Endothelial cell of umbilical vein (primary cell): ENCODE measurements around the gene CYP17A1. TPM values are rescaled to one million over a fixed set of nuclear protein-coding genes. Genes with fewer than 3 reads are reported as not detected.

Source experiments
- BruUV-seq: library from RNA; stranded (reverse); fragments of 400-500 nt; replicated peaks from 2 replicates; lab custom pipeline; 2021; lab: Mats Ljungman, UMichigan
- CTCF ChIA-PET: fragments of 300-600, 350-600 bp; sonication (Branson Sonifier 250); formaldehyde crosslinking; loops from one replicate; lab custom pipeline; 2021; ENCODE audit warnings: antibody characterized with exemption, inconsistent platforms; lab: Charles Lee
- POLR2A ChIA-PET: fragments of 300-600, 350-600 bp; sonication (Branson Sonifier 250); formaldehyde crosslinking; loops from one replicate; lab custom pipeline; 2021; ENCODE audit warnings: antibody characterized with exemption, inconsistent platforms; lab: Charles Lee
- DNase-seq: peaks from one replicate; pipeline ENCODE4 v3.0.0-alpha.2; 2011; ENCODE audit warnings: low read depth, low spot score
- FAIRE-seq: peaks from 2 replicates; lab custom pipeline; 2011; peaks lifted over from hg19 to GRCh38; lab: Jason Lieb, UNC
- H2AFZ ChIP-seq: 2 replicates; pipeline ENCODE4 v1.6.0; 2012; ENCODE audit warnings: low read depth, low read length, control low read depth, inconsistent platforms
- H3K27ac ChIP-seq: 2 replicates; pipeline ENCODE4 v1.5.1; 2011; ENCODE audit warnings: low read depth, mild to moderate bottlenecking, control low read depth, low read length, moderate library complexity; ENCODE audit not compliant: insufficient read depth
- H3K27me3 ChIP-seq, 2 experiments: 2 replicates each; pipeline versions ENCODE4 v1.6.0 to v1.6.1; 2011; ENCODE audit warnings: low read length in 2 of 2, mixed read lengths in 1 of 2; ENCODE audit not compliant: control insufficient read depth in 2 of 2, insufficient read depth in 2 of 2
- H3K36me3 ChIP-seq, 2 experiments: 2 replicates in 1 of 2; 3 replicates in 1 of 2; pipeline ENCODE4 v1.5.1; 2011; ENCODE audit warnings: low read length in 2 of 2, mild to moderate bottlenecking in 1 of 2, moderate library complexity in 1 of 2; ENCODE audit not compliant: control insufficient read depth in 2 of 2, insufficient read depth in 2 of 2; ENCODE audit errors: extremely low read depth in 1 of 2
- H3K4me1 ChIP-seq: 3 replicates; pipeline ENCODE4 v1.5.1; 2011; ENCODE audit warnings: mild to moderate bottlenecking, low read length; ENCODE audit not compliant: control insufficient read depth, insufficient read depth; ENCODE audit errors: extremely low read depth
- H3K4me2 ChIP-seq: 2 replicates; pipeline ENCODE4 v1.6.1; 2011; ENCODE audit warnings: low read length, control low read depth, mixed read lengths; ENCODE audit not compliant: insufficient read depth
- H3K4me3 ChIP-seq, 3 experiments: fragments of 200-600 bp in 1 of 3; sonication (generic), shearing (Covaris generic) in 1 of 3; replicated peaks in 1 of 3; 2 replicates each; pipeline ENCODE4 v1.5.1; 2011 to 2016; ENCODE audit warnings: control low read depth in 3 of 3, low read length in 3 of 3, mild to moderate bottlenecking in 2 of 3, inconsistent platforms in 1 of 3, low read depth in 1 of 3, moderate library complexity in 1 of 3; ENCODE audit not compliant: insufficient read depth in 1 of 3
- H3K79me2 ChIP-seq: 2 replicates; pipeline ENCODE4 v1.6.0; 2012; ENCODE audit warnings: low read length, inconsistent platforms; ENCODE audit not compliant: control insufficient read depth, insufficient read depth
- H3K9ac ChIP-seq: replicated peaks from 2 replicates; pipeline ENCODE3; 2011; ENCODE audit warnings: low read length, control low read depth; ENCODE audit not compliant: insufficient read depth; ENCODE audit errors: extremely low read depth
- H3K9me1 ChIP-seq: replicated peaks from 3 replicates; pipeline ENCODE4 v1.6.0; 2011; ENCODE audit warnings: mild to moderate bottlenecking, low read length; ENCODE audit not compliant: control insufficient read depth, insufficient read depth; ENCODE audit errors: extremely low read depth
- H3K9me3 ChIP-seq: replicated peaks from 2 replicates; pipeline ENCODE4 v1.5.1; 2012; ENCODE audit warnings: low read length, inconsistent platforms; ENCODE audit not compliant: control insufficient read depth, insufficient read depth
- H4K20me1 ChIP-seq: replicated peaks from 2 replicates; pipeline ENCODE3; 2011; ENCODE audit warnings: mild to moderate bottlenecking, low read length; ENCODE audit not compliant: control insufficient read depth, insufficient read depth; ENCODE audit errors: extremely low read depth
- EZH2 ChIP-seq: IDR thresholded peaks from 2 replicates; pipeline ENCODE4 v1.6.1; 2012; ENCODE audit warnings: borderline replicate concordance, low read depth, mild to moderate bottlenecking, moderate library complexity, low read length, inconsistent platforms; ENCODE audit not compliant: severe bottlenecking
- FOS ChIP-seq: IDR thresholded peaks from 2 replicates; pipeline ENCODE4 v1.6.1; 2011; ENCODE audit warnings: mild to moderate bottlenecking, low read length, moderate library complexity, borderline replicate concordance; ENCODE audit not compliant: insufficient read depth
- GATA2 ChIP-seq: IDR thresholded peaks from 2 replicates; pipeline ENCODE4 v1.7.0; 2011; ENCODE audit warnings: low read depth, mild to moderate bottlenecking, moderate library complexity, mixed read lengths, low read length; ENCODE audit not compliant: insufficient read length, insufficient read depth
- JUN ChIP-seq: IDR thresholded peaks from 2 replicates; pipeline ENCODE4 v1.6.1; 2011; ENCODE audit warnings: borderline replicate concordance, low read depth; ENCODE audit not compliant: insufficient read length, insufficient read depth
- MAX ChIP-seq: IDR thresholded peaks from 2 replicates; pipeline ENCODE4 v1.6.1; 2011; ENCODE audit not compliant: insufficient read depth, insufficient read length
- MYC ChIP-seq: IDR thresholded peaks from one replicate; pipeline ENCODE4 v1.6.1; 2011; ENCODE audit warnings: mild to moderate bottlenecking, low read depth, low read length
- POLR2A ChIP-seq: IDR thresholded peaks from 2 replicates; pipeline ENCODE4 v1.6.1; 2012; ENCODE audit warnings: low read depth, mild to moderate bottlenecking, control low read depth, low read length
- POLR2AphosphoS5 ChIP-seq: IDR thresholded peaks from 2 replicates; pipeline ENCODE4 v1.6.1; 2012; ENCODE audit warnings: low read depth, mild to moderate bottlenecking, control low read depth, low read length, moderate library complexity; ENCODE audit not compliant: insufficient read depth
- dilution Hi-C: fragments of 300-500 bp; cut with MboI; formaldehyde crosslinking; loops from one replicate; pipeline ENCODE4 v1.15.0; 2019; ENCODE audit warnings: low sequenced_read_pairs; ENCODE audit not compliant: extremely low pct_ligation_motif_present
- intact Hi-C: fragments of 100-400 bp; cut with micrococcal nuclease; formaldehyde crosslinking; loops from one replicate; pipeline ENCODE4 v1.10.0; 2022
- polyA plus RNA-seq, 4 experiments: library from polyadenylated mRNA; depleted of rRNA in 3 of 4; stranded (reverse) in 3 of 4; unstranded in 1 of 4; fragments of >200 nt; gene quantifications; 2 replicates each; pipeline versions ENCODE4 v1.2.1 to v1.2.3, GENCODE V29; 2011 to 2012; ENCODE audit warnings: missing spikeins in 1 of 4
- total RNA-seq: library from RNA; stranded (reverse); gene quantifications from 2 replicates; pipeline ENCODE4 v1.2.3, GENCODE V29; 2021
- TF ChIP-seq, protein P1 (sequence below), 2 donors: IDR thresholded peaks; 1 replicate in 1 of 2; 2 replicates in 1 of 2; pipeline ENCODE4 v1.5.1; 2011; ENCODE audit warnings: low read length in 2 of 2, mild to moderate bottlenecking in 2 of 2, moderate library complexity in 2 of 2, control low read depth in 1 of 2, inconsistent platforms in 1 of 2, low read depth in 1 of 2; ENCODE audit not compliant: insufficient read depth in 1 of 2; ENCODE audit errors: extremely low read depth in 1 of 2

The CYP17A1 gene
- total and polyA plus RNA-seq, 2 donors (not counting 3 experiments of a cell fraction or from before 2014, with no cell fraction given) = not detected

GRCh38 chr10:102819054-102819453, 18.2 kb downstream of the CYP17A1 start:
- TF ChIP-seq JUN = no peak
- TF ChIP-seq EZH2 = no peak
- TF ChIP-seq, protein P1, sequence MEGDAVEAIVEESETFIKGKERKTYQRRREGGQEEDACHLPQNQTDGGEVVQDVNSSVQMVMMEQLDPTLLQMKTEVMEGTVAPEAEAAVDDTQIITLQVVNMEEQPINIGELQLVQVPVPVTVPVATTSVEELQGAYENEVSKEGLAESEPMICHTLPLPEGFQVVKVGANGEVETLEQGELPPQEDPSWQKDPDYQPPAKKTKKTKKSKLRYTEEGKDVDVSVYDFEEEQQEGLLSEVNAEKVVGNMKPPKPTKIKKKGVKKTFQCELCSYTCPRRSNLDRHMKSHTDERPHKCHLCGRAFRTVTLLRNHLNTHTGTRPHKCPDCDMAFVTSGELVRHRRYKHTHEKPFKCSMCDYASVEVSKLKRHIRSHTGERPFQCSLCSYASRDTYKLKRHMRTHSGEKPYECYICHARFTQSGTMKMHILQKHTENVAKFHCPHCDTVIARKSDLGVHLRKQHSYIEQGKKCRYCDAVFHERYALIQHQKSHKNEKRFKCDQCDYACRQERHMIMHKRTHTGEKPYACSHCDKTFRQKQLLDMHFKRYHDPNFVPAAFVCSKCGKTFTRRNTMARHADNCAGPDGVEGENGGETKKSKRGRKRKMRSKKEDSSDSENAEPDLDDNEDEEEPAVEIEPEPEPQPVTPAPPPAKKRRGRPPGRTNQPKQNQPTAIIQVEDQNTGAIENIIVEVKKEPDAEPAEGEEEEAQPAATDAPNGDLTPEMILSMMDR (IDR thresholded peaks at IDR 0.05; ENCODE audit: extremely low read depth in 1 of 2, insufficient read depth in 1 of 2, low read depth in 1 of 2, low read length in 2 of 2) = no peak
- TF ChIP-seq MYC = no peak
- no peak for TF ChIP-seq POLR2AphosphoS5
- no peak for TF ChIP-seq FOS
- TF ChIP-seq GATA2 = no peak
- no peak for TF ChIP-seq POLR2A
- no peak for TF ChIP-seq MAX
- H3K4me1 ChIP-seq = peaks cover 25% of the 10 kb centered on the region
- no peak for DNase-seq
- no peaks in the 10 kb centered on the region for H3K27me3 ChIP-seq
- no peak overlapping the region for H3K9ac ChIP-seq
- ChIA-PET CTCF (interaction anchor here (1.0 to 1.8 kb wide), 3 partner anchors 12 to 68 kb away, joined by 3 to 5 read pairs (median 3); no protein-coding TSS in a partner anchor), POLR2A (no interaction called here)
- no peaks in the 10 kb centered on the region for H3K9me3 ChIP-seq
- intact Hi-C loops (no loop called here), dilution Hi-C loops (no loop called here)
- no peaks in the 10 kb centered on the region for H3K79me2 ChIP-seq
- no peak overlapping the region for H3K4me3 ChIP-seq
- H4K20me1 ChIP-seq = no peaks in the 10 kb centered on the region
- H3K36me3 ChIP-seq = peaks cover 0 to 2% of the 10 kb centered on the region in 2 experiments
- no peak for FAIRE-seq
- H3K4me2 ChIP-seq = no peak overlapping the region
- no TSS peak for BruUV-seq
- H3K27ac ChIP-seq = no peak overlapping the region
- H2AFZ ChIP-seq = no peak overlapping the region
- no peaks in the 10 kb centered on the region for H3K9me1 ChIP-seq
